HL-60 (cell line): Measurements from ENCODE around the gene MARCOL.

Experiments used
- CTCF ChIP-seq: IDR thresholded peaks from one replicate; pipeline ENCODE4 v1.5.1; 2011; ENCODE audit warnings: low read length, control low read depth, inconsistent platforms; ENCODE audit not compliant: insufficient read depth
- GABPA ChIP-seq: IDR thresholded peaks from 2 replicates; pipeline ENCODE4 v1.6.1; 2012; ENCODE audit warnings: low read depth
- POLR2AphosphoS5 ChIP-seq: IDR thresholded peaks from 2 replicates; pipeline ENCODE4 v1.6.1; 2012; ENCODE audit warnings: low read depth
- REST ChIP-seq: IDR thresholded peaks from 2 replicates; pipeline ENCODE4 v1.6.1; 2012; ENCODE audit warnings: low read depth; ENCODE audit not compliant: insufficient replicate concordance
- SPI1 ChIP-seq: IDR thresholded peaks from 2 replicates; pipeline ENCODE4 v1.6.1; 2012; ENCODE audit warnings: low read depth, mild to moderate bottlenecking, borderline replicate concordance

- no peak for TF ChIP-seq CTCF
- TF ChIP-seq SPI1: no peak
- no peak for TF ChIP-seq POLR2AphosphoS5
- no peak for TF ChIP-seq GABPA
- TF ChIP-seq REST: no peak
Measured at GRCh38 chr5:148259288-148259687, 21.0 kb downstream of the MARCOL start.
